GM19023 (cell line): ENCODE measurements around the gene DRICH1.
"Not testable (repeated sequence)": the region's sequence is repeated elsewhere in the genome, so short reads cannot be mapped to it uniquely, and the experiment has no call there.

Experiments used
- ATAC-seq: cut with Tn5 transposase; IDR thresholded peaks from one replicate; pipeline ENCODE4 v1.9.1; 2021; ENCODE audit warnings: mild to moderate bottlenecking, moderate library complexity; ENCODE audit not compliant: unreplicated experiment

The DRICH1 gene

DNA sequence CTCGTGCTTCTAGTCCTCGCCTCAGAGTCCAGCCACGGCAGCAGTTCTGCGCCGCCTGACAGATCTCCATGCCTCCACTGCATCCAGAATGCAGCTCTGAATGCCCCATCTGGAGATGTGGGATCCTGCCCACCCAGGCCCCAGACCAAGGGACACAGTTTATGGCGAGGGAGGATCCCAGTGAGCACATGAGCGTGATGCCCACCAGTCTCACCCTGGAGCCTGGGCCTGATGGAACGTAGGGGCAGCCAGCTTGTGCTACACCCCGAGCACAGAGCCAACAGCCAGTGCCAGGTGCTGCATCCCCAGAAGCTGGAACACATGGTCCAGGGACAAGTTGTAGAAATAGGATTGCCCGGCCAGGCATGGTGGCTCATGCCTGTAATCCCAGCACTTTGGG lies 62.4 kb downstream of the DRICH1 start:
- ATAC-seq: no peak

DNA sequence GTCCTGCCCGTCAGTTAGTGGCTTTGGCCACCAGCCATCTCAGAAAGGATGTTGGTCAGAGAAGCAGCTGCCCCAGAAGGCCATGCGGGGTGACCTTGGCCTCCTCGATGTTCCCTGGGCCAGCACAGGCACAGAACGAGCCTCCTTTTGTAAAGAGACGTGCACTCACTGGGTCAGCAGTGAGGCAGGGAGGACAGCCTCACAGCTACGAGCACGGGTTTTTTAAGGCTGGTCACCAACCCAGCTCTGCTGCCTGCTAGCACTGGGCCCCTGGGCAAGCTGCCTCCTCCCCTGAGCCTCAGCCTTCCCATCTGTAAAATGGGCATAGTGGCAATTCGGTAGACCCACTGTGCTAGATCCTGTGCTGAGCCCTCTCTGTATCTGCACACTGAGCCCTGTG lies 62.8 kb downstream of the DRICH1 start:
- ATAC-seq: no peak

DNA sequence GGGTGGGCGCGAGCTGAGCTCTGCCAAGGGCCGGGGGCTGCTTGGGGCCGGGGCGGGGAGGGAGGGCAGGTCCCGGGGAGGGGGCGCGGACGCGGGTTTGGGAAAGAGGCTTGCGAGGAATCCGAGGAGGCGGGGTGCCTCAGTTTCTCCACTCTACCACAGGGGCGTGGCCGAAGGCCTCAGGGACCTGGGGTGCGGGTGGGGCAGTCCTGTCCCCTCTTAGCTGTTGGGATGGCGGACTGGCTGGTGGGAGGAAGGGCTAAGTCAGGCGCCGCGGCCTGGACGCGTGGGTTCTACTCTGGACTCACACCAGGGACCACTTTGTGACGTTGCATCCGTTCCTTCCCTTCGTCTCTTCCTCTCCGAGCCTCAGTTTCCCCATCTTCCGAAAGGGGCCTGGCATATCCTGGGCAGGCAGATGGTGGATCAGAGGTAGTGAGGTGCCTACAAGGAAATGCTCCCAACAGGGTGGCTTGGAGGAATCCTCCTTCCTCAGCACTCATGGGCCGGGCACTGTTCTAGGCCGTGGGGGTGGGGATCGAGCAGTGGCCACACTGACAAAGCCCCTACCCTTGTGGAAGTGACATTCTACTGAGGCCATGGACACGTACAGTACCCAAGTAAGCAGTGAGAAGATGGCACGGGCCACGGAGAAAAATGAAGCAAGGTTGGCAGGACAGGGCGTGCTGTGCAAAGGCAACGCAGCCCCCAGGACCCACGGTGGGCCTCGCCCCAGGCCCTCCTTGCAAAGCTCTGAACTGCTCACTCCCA lies 65.2 kb downstream of the DRICH1 start:
- no peak for ATAC-seq

DNA sequence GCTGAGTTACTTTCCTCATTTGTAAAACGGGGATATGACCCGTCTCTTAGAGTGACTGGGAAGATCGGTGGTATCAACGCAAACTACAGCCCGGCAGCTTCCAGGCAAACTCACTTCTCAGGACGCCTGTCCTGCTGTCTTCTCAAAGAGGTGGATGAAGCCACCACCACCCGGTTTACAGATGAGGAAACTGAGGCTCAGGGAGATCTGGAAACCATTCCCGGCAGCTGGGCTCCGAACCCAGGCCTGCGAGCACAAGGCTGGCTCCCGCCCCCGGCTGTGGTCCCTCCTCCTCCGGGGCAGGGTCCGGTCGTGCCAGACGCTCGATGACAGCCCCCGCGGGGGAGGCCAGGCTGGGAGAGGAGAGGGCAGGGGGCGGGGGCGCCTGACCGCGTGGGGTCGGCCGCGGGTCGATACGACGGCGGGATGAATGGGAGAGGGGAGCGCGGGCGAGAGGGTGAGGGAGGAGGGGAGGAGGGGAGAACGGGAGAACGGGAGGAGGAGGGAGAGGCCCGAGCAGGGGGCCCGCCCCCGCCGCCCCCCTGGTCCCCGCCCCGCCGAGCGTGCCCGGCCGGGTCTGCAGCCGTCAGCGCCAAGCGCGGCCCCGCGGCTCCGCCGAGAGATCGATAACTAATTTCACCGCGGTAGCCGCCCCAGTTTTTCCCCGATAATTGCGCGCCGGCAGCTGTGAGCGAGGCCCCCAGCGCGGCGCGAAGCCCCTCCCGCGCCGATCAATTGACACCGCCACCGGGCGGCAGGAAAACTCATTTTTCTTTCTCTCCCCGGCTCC lies 66.0 kb downstream of the DRICH1 start:
- no peak for ATAC-seq

DNA sequence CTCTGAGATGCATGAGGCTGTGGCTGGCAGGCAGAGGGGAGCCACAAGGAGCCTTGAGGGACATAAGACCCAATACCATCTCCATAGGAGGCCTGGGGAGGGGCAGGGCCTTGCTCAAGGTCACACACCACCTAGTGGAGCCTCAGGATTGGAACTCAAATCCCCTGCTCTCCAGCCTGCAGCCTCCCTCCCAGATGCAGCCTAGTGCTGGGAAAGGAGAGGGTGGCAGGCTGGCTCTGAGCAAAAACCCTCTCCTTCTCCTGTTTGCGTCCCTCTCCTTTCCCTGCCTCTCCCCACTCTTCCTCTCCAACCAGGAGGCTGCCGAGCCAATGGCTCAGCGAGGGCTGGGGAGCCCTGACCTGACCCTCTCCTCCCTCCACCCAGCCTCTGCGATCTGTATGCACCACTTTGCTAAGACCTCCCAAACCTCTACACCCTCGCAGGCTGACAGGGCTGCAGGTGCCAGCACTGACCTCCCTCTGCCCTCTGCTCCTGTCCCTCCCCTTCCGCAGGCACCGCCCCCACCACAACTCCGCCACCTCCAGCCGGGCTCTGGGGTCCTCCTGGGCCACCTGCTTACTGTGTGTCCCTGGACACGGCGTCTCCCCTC lies 66.7 kb downstream of the DRICH1 start:
- no peak for ATAC-seq

DNA sequence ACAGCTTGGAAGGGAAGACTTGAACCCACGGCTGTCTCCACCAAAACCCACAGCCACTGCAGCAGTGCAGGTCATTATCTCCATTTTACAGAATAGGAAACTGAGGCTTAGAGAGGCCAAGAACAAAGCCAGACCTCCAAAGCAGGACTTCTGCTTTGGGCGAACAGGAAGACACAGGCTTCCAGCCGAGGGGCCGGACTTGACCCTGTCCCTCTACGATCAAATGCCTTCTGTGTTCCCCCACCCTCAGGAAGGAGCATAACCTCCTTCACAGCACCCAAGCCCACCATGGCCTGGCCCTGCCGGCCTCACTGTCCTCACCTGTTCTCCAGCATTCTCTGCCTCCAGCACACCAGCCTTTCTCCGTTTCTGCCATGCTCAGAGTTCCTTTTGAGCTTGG lies 67.8 kb downstream of the DRICH1 start:
- ATAC-seq: no peak

DNA sequence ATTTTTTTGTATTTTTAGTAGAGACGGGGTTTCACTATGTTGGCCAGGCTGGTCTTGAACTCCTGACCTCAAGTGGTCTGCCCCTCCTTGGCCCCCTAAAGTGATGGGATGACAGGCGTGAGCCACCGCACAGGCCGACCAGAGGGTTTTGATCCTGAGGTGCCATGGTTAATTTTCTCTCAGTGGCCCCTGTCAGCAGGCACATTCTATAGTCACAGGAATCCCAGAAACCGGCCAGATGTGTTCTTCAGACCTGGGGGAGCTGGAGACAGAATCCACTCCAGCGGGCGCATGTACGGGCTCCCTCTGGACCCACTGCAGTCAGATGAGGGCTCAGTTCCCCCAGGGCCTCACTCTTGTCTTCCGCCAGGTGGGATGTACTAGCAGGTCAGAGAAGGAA lies 69.0 kb downstream of the DRICH1 start:
- ATAC-seq: no peak

DNA sequence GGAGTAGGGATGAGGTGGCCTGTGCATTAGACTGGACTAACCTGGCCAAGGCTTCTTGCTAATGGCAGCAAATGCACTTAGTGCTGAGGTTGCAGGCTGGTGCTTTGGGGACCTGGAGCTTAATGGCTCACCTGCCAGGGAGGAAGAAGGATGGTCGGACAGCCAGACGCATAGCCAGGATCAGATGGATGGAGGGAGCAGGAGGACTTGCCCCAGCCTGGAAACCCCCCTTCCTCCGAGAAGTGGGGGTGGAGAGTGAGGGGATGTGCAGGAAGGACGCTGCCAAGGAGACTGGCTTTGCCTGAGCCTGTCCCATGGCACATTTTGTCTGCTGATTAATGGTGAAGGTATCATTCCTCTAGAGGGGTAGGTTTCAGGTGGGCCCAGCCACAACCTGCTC lies 69.9 kb downstream of the DRICH1 start:
- no peak for ATAC-seq

DNA sequence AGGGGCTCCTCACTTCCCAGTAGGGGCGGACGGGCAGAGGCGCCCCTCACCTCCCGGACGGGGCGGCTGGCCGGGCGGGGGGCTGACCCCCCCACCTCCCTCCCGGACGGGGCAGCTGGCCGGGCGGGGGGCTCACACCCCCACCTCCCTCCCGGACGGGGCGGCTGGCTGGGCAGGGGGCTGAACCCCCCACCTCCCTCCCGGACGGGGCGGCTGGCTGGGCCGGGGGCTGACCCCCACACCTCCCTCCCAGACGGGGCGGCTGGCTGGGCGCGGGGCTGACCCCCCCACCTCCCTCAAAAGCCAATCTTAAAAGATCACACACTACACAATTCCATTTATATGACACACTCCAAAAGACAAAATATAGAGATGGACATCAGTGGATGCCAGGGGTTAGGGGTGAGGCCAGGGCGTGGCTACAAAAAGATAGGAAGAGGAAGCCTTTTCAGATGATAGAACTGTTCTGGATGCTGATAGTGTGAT lies 71.1 kb downstream of the DRICH1 start:
- ATAC-seq: not testable (repeated sequence)

DNA sequence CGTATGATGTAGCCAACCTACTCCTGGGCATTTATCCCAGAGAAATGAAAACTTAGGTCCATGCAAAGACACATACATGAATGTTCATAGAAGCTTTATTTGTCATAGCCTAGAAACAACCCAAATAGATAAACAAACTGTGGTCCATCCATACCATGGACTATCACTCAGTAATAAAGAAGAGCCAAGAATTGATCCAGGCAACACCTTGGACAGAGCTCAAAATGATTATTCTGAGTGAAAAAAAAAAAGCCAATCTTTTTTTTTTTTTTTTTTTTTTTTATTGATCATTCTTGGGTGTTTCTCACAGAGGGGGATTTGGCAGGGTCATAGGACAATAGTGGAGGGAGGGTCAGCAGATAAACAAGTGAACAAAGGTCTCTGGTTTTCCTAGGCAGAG lies 71.9 kb downstream of the DRICH1 start:
- not testable (repeated sequence) for ATAC-seq
